ENCODE results near the gene CLASP2.

The CLASP2 gene

DNA sequence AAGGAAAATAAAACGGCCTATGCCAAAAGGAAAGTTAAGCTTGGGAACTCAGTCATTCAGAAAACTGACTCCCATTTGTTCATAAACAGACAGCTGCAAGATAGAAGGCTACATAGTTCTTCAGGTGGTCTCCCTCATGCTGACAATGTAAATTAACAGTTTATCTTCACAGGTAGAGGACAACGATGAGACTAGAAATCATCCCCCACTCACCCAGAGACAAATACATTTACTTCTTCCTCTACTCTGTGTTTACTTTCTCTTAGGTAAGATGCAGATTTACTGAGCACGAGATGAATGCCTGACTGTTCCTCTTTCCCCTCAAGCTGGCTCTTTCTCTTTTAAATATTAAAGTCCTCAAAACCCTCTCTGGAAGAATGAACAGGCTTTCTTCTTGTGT lies 160.2 kb downstream of the CLASP2 start:
- TF ChIP-seq, protein P1, sequence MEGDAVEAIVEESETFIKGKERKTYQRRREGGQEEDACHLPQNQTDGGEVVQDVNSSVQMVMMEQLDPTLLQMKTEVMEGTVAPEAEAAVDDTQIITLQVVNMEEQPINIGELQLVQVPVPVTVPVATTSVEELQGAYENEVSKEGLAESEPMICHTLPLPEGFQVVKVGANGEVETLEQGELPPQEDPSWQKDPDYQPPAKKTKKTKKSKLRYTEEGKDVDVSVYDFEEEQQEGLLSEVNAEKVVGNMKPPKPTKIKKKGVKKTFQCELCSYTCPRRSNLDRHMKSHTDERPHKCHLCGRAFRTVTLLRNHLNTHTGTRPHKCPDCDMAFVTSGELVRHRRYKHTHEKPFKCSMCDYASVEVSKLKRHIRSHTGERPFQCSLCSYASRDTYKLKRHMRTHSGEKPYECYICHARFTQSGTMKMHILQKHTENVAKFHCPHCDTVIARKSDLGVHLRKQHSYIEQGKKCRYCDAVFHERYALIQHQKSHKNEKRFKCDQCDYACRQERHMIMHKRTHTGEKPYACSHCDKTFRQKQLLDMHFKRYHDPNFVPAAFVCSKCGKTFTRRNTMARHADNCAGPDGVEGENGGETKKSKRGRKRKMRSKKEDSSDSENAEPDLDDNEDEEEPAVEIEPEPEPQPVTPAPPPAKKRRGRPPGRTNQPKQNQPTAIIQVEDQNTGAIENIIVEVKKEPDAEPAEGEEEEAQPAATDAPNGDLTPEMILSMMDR (IDR thresholded peaks at IDR 0.05; ENCODE audit: control extremely low read depth, extremely low read depth, low read depth, missing control alignments): no peak
- ChIA-PET POLR2A (no interaction called here), CTCF (interaction anchor here (0.8 to 1.6 kb wide), 3 partner anchors 11 to 229 kb away, joined by 3 to 4 read pairs (median 3); no protein-coding TSS in a partner anchor)
- DNase-seq (ENCODE audit: extremely low spot score): no peak

DNA sequence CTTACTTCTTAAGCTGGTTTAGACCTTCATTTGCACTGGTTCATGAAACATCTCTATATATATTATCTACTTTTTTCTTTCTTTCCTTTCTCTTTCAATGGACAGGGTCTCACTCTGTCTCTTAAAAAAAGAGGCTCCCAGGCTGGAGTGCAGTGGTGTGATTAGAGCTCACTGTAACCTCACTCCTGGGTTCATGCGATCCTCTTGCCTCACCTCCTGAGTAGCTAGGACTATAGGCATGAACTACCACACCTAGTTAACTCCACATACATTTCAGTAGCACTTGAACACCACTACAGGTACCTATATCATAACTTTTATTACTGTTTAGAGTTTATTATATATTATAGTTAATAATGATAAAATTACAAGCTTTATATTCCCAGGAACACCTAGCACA lies 160.8 kb downstream of the CLASP2 start:
- ChIA-PET POLR2A (no interaction called here), CTCF (interaction anchor here (0.8 to 1.6 kb wide), 3 partner anchors 11 to 230 kb away, joined by 3 to 4 read pairs (median 3); no protein-coding TSS in a partner anchor)
- TF ChIP-seq, protein P1 (IDR thresholded peaks at IDR 0.05; ENCODE audit: control extremely low read depth, extremely low read depth, low read depth, missing control alignments): no peak
- DNase-seq (ENCODE audit: extremely low spot score): no peak

DNA sequence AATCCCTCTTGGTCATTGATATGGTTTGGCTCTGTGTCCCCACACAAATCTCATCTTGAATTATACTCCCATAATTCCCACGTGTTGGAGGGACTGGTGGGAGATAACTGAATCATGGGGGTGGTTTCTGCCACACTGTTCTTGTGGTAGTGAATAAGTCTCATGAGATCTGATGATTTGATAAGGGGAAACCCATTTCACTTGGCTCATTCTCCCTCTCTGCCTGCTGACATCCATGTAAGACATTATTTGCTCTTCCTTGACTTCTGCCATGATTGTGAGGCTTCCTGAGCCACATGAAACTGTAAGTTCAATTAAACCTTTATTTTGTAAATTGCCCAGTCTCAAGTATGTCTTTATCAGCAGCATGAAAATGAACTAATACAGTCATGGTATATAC lies 171.0 kb downstream of the CLASP2 start:
- ChIA-PET CTCF (interaction anchor here (1.4 kb wide), 1 partner anchor 10 kb away, joined by 3 read pairs; no protein-coding TSS in a partner anchor), POLR2A (no interaction called here)
- TF ChIP-seq, protein P1 (IDR thresholded peaks at IDR 0.05; ENCODE audit: control extremely low read depth, extremely low read depth, low read depth, missing control alignments): no peak
- DNase-seq (ENCODE audit: extremely low spot score): no peak

DNA sequence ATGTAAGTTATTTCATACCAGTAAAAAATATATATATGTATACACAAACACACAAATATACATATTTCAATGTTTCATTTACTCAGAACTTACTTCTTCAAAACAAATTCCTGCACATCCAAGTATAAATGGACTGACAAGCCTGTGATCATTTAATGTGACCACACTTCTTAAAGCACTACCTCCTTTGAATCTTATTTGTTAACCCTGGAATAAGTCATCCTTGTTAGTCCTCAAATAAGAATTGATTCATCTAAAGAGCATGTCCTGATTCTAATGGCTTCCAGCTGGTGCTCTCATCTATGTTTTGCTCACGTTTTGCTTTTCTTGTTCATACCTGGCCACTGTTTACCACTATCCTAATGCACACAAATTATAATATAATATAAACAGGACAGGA lies 173.9 kb downstream of the CLASP2 start:
- ChIA-PET CTCF (no interaction called here), POLR2A (no interaction called here)
- TF ChIP-seq, protein P1 (IDR thresholded peaks at IDR 0.05; ENCODE audit: control extremely low read depth, extremely low read depth, low read depth, missing control alignments): no peak
- DNase-seq (ENCODE audit: extremely low spot score): no peak

DNA sequence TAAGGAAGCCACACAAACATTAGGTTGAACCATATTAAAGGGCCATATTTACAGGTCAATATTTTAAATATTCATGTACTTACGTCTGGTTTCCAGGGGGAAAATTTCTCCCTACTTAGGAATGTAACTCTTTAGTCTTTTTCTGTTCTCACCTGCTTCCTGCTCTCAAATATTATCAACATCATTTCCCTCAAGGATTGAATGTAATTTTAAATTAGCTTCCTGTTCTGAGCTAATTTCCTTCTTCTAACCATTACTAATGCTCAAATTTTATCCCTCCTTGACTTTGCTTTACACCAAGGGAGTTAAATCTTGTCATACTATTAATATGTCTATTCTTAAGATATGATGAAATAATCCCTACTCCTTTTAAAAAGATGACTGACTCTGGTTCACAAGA lies 174.5 kb downstream of the CLASP2 start:
- TF ChIP-seq, protein P1 (IDR thresholded peaks at IDR 0.05; ENCODE audit: control extremely low read depth, extremely low read depth, low read depth, missing control alignments): no peak
- ChIA-PET POLR2A (no interaction called here), CTCF (no interaction called here)
- no peak for DNase-seq (ENCODE audit: extremely low spot score)

DNA sequence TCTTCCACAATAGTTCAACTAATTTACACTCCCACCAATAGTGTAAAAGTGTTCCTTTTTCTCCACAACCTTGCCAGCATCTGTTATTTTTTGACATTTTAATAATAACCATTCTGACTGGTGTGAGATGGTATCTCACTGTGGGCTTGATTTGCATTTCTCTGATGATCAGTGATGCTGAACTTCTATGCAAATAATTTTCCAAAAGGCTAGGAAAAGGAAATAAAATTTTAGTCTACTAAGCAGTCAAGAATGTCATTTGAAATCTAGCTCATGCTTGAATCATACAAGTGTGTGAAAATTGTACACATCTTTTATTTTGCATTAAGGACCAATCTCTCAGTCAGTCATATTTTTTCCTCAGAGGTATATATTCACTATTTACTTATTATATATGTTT lies 176.1 kb downstream of the CLASP2 start:
- TF ChIP-seq, protein P1 (IDR thresholded peaks at IDR 0.05; ENCODE audit: control extremely low read depth, extremely low read depth, low read depth, missing control alignments): no peak
- DNase-seq (ENCODE audit: extremely low spot score): no peak
- POLR2A ChIA-PET: no interaction called here
- CTCF ChIA-PET: interaction anchor here (0.6 to 0.8 kb wide), 2 partner anchors 14 to 1545 kb away, joined by 3 read pairs; no protein-coding TSS in a partner anchor
